GM10266 (cell line): ENCODE data around the gene MYH15.

Experiments used
- DNase-seq: peaks from one replicate; pipeline ENCODE4 v3.0.0; 2012; ENCODE audit errors: extremely low spot score
- CTCF ChIP-seq: IDR thresholded peaks from 2 replicates; pipeline ENCODE4 v1.5.1; 2012; ENCODE audit warnings: mild to moderate bottlenecking, low read depth; ENCODE audit not compliant: control insufficient read depth, insufficient read depth; ENCODE audit errors: missing control alignments

MYH15 gene

GRCh38 chr3:108489776-108490175 lies 20.6 kb downstream of the MYH15 start:
- peak; percentile 47 for DNase-seq
- peak; percentile 75 for TF ChIP-seq CTCF

GRCh38 chr3:108488631-108489030 lies 21.8 kb downstream of the MYH15 start:
- no peak for DNase-seq
- TF ChIP-seq CTCF, result no peak

GRCh38 chr3:108487439-108487838 lies 23.0 kb downstream of the MYH15 start:
- no peak for DNase-seq
- TF ChIP-seq CTCF, result no peak

- no peak for DNase-seq
- TF ChIP-seq CTCF, result no peak
Observed at GRCh38 chr3:108486941-108487340, 23.5 kb downstream of the MYH15 start.

GRCh38 chr3:108486338-108486737 lies 24.1 kb downstream of the MYH15 start:
- DNase-seq, result no peak
- TF ChIP-seq CTCF, result no peak

- TF ChIP-seq CTCF, result no peak
- DNase-seq, result no peak
Observed at GRCh38 chr3:108485146-108485545, 25.2 kb downstream of the MYH15 start.

GRCh38 chr3:108479224-108479623 lies 31.2 kb downstream of the MYH15 start:
- no peak for TF ChIP-seq CTCF
- DNase-seq, result no peak
